NCI-H128 (cell line): ENCODE measurements around the gene TRIM9.

Source experiments
- DNase-seq: peaks from one replicate; lab custom pipeline; 2025; ENCODE audit not compliant: unreplicated experiment; lab: John Stamatoyannopoulos, UW

The TRIM9 gene

GRCh38 chr14:50937325-50937724, 157.6 kb downstream of the TRIM9 start:
- DNase-seq, result no peak

- no peak for DNase-seq
Measured at GRCh38 chr14:50936882-50937281, 158.0 kb downstream of the TRIM9 start.

- no peak for DNase-seq
Measured at GRCh38 chr14:50936016-50936340, 158.9 kb downstream of the TRIM9 start.

GRCh38 chr14:50935126-50936015, 159.5 kb downstream of the TRIM9 start:
- no peak for DNase-seq

GRCh38 chr14:50932592-50933495, 162.1 kb downstream of the TRIM9 start:
- no peak for DNase-seq

GRCh38 chr14:50932156-50932555, 162.7 kb downstream of the TRIM9 start:
- DNase-seq, result no peak

GRCh38 chr14:50931559-50931958, 163.3 kb downstream of the TRIM9 start:
- DNase-seq, result no peak

- no peak for DNase-seq
Measured at GRCh38 chr14:50929506-50929905, 165.4 kb downstream of the TRIM9 start.

GRCh38 chr14:50928002-50928635, 166.8 kb downstream of the TRIM9 start:
- DNase-seq, result no peak

GRCh38 chr14:50926851-50927386, 168.0 kb downstream of the TRIM9 start:
- DNase-seq, result no peak
